RWPE2 (cell line): ENCODE measurements around the gene NAPB.

ENCODE experiments used
- ATAC-seq: fragments of 200-7000 bp; cut with Tn5 transposase; 3 replicates; pipeline ENCODE4 v1.9.1; 2021; ENCODE audit warnings: low read depth
- DNase-seq: peaks from one replicate; pipeline ENCODE4 v3.0.0-alpha.2; 2020; ENCODE audit warnings: low spot score
- H3K27ac ChIP-seq: fragments of 450-650 bp; 2 replicates; pipeline ENCODE4 v1.5.1; 2017; ENCODE audit warnings: mild to moderate bottlenecking; ENCODE audit not compliant: poor library complexity, severe bottlenecking
- H3K27me3 ChIP-seq: fragments of 250-450 bp; sonication (Bioruptor Pico); 2 replicates; pipeline ENCODE4 v1.5.1; 2021; ENCODE audit warnings: mild to moderate bottlenecking, moderate library complexity; ENCODE audit not compliant: insufficient read depth, poor library complexity, severe bottlenecking
- H3K36me3 ChIP-seq: fragments of 250-450 bp; sonication (Bioruptor Pico); 2 replicates; pipeline ENCODE4 v1.5.1; 2020; ENCODE audit warnings: low read depth, mild to moderate bottlenecking, moderate library complexity
- H3K4me1 ChIP-seq: fragments of 250-450 bp; sonication (Bioruptor Pico); 2 replicates; pipeline ENCODE4 v1.5.1; 2021; ENCODE audit warnings: mild to moderate bottlenecking, moderate library complexity; ENCODE audit not compliant: insufficient read depth, poor library complexity, severe bottlenecking
- H3K4me3 ChIP-seq: fragments of 250-450 bp; sonication (Bioruptor Pico); 2 replicates; pipeline ENCODE4 v1.5.1; 2021; ENCODE audit warnings: mild to moderate bottlenecking, moderate library complexity; ENCODE audit not compliant: severe bottlenecking
- H3K9me3 ChIP-seq: fragments of 250-450 bp; sonication (Bioruptor Pico); 2 replicates; pipeline ENCODE4 v1.5.1; 2021; ENCODE audit warnings: mild to moderate bottlenecking, moderate library complexity; ENCODE audit not compliant: severe bottlenecking
- TF ChIP-seq, protein P1 (sequence below): fragments of 450-650 bp; IDR thresholded peaks from one replicate; pipeline ENCODE4 v1.5.1; 2017; ENCODE audit warnings: mild to moderate bottlenecking, moderate library complexity; ENCODE audit not compliant: poor library complexity, severe bottlenecking

Gene NAPB

DNA sequence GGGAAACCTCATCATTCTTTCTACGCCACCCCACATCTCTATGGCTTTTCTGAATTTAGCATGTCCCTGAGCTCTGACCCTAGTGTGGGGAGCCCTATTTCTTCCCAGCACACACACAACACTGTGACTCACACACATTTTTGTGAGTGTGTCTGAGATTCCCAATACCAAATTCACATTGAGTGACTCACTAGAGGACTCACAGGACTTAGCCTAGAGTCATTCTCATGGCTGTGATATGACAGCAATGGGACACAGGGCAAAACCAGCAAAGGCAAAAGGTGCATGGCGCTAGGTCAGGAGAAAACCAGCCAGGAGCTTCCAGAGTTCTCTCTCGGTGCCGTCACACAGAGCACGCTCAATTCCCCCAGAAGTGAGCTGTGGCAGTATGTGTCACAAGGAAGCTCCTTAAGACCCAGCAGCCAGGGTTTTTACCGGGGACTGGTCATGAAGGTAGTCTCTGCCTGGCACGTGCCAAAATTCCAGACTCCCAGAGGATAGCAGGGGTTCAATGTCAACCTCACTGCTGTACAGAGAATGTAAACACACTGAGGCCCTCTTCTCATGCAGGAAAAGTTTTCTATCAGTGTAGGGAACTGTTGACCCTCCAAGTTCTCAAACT is 24.4 kb upstream of the NAPB start:
- TF ChIP-seq, protein P1, sequence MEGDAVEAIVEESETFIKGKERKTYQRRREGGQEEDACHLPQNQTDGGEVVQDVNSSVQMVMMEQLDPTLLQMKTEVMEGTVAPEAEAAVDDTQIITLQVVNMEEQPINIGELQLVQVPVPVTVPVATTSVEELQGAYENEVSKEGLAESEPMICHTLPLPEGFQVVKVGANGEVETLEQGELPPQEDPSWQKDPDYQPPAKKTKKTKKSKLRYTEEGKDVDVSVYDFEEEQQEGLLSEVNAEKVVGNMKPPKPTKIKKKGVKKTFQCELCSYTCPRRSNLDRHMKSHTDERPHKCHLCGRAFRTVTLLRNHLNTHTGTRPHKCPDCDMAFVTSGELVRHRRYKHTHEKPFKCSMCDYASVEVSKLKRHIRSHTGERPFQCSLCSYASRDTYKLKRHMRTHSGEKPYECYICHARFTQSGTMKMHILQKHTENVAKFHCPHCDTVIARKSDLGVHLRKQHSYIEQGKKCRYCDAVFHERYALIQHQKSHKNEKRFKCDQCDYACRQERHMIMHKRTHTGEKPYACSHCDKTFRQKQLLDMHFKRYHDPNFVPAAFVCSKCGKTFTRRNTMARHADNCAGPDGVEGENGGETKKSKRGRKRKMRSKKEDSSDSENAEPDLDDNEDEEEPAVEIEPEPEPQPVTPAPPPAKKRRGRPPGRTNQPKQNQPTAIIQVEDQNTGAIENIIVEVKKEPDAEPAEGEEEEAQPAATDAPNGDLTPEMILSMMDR = no peak
- peak; percentile 67; the same call in 2 of the 3 replicates for ATAC-seq
- Histone ChIP-seq H3K4me3 (no peak overlapping the region), H3K27me3 (no peaks in the 10 kb centered on the region), H3K9me3 (no peaks in the 10 kb centered on the region), H3K36me3 (no peaks in the 10 kb centered on the region), H3K27ac (no peak overlapping the region), H3K4me1 (peaks cover 6% of the 10 kb centered on the region)
- DNase-seq = no peak

DNA sequence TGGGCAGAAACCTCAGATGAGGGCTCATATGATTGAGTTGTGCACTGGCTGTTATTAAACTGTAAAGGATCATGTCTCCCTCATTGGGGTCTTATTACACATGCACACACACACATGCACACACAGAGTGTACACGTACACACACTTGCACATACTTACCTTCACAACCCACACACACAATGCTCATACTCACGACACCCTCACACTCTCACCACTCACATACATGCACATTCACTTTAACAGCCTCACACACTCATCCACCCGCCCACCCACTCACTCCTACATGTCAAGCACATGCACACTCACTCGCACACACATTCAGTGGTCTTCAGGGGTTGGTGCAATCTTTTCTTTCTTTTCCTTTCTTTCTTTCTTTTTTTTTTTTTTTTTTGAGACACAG is 23.6 kb upstream of the NAPB start:
- Histone ChIP-seq H3K4me1 (peaks cover 6% of the 10 kb centered on the region), H3K36me3 (no peaks in the 10 kb centered on the region), H3K4me3 (no peak overlapping the region), H3K9me3 (no peaks in the 10 kb centered on the region), H3K27me3 (no peaks in the 10 kb centered on the region), H3K27ac (no peak overlapping the region)
- DNase-seq = no peak
- TF ChIP-seq, protein P1 = no peak
- ATAC-seq = no peak

DNA sequence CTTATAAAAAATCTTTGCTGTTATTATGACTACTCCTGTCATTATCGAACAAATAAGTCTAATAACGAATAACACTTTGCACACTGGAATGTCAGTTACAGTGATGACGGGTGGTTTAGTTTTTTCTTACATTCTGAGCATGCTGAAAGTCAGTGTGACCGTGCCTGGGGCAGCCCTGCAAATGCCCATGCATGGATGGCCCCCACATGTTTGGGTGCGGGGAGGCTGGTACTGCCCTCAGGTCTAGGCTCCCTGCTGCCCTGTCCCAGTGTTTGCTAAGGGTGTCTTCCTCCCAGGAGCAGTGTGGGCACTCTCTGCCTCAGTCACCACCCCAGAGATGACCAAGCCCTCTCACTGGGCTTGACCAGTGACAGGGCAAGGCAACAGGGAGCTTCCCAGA is 21.1 kb upstream of the NAPB start:
- no peaks in the 10 kb centered on the region for H3K9me3 ChIP-seq
- no peak overlapping the region for H3K27ac ChIP-seq
- no peaks in the 10 kb centered on the region for H3K27me3 ChIP-seq
- DNase-seq (no peak), ATAC-seq (no peak)
- H3K4me1 ChIP-seq = peaks cover 6% of the 10 kb centered on the region
- TF ChIP-seq, protein P1 = no peak
- no peak overlapping the region for H3K4me3 ChIP-seq
- no peaks in the 10 kb centered on the region for H3K36me3 ChIP-seq

DNA sequence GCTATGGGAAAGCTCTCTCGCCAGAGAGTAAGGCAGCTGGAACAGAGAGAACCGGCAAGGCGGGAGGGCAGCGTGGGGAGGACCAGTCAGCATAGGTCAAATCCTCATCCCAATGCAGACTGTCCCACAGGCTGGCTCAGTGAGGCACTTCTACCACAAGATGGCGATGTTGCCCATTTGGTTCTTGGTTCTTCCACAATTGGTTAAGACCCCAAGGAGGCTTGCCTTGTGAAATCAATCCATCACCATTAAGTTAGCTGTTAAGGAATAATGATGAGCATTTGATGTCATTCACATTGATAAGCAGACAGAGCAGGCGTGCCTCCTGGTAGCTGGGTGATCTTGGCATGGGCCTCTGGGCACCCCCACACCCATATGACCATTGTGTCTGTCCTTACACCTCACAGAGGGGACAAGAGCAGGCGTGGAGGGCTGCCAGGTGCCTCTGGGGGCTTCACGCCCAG is 20.6 kb upstream of the NAPB start:
- Histone ChIP-seq H3K4me3 (no peak overlapping the region), H3K9me3 (no peaks in the 10 kb centered on the region), H3K36me3 (no peaks in the 10 kb centered on the region), H3K27ac (no peak overlapping the region), H3K4me1 (peaks cover 6% of the 10 kb centered on the region), H3K27me3 (no peaks in the 10 kb centered on the region)
- DNase-seq (no peak), ATAC-seq (peak; percentile 82)
- TF ChIP-seq, protein P1 = peak; percentile 93

DNA sequence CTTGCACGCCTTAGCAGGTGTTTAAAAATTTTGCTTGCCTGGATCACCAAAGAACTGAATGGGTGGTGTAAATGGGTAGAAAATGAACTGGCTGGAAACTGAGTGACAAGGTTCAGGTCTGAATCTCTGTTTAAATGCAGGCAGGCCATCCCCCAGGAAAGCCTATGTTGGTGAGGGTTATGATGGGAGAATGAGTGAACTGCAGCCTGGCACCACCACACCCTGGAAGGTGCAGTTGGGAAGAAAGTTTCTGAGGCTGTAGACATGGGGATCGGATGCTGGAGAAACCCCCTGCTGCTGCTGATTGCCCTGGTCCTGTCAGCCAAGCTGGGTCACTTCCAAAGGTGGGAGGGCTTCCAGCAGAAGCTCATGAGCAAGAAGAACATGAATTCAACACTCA is 18.7 kb upstream of the NAPB start:
- no peaks in the 10 kb centered on the region for H3K27me3 ChIP-seq
- no peaks in the 10 kb centered on the region for H3K9me3 ChIP-seq
- H3K36me3 ChIP-seq = no peaks in the 10 kb centered on the region
- DNase-seq (no peak), ATAC-seq (no peak)
- H3K4me3 ChIP-seq = no peak overlapping the region
- no peaks in the 10 kb centered on the region for H3K4me1 ChIP-seq
- no peak overlapping the region for H3K27ac ChIP-seq
- TF ChIP-seq, protein P1 = no peak
